DMS 273 (cell line): Measurements from ENCODE around the gene SLC1A2.

Experiments
- DNase-seq: peaks from one replicate; lab custom pipeline; 2025; ENCODE audit not compliant: unreplicated experiment; lab: John Stamatoyannopoulos, UW

SLC1A2 gene

GRCh38 chr11:35419184-35419829, at the start of gene SLC1A2:
Gene SLC1A2, minus strand, starts transcription at chr11:35419558. Its CDS starts 592 bp downstream, at chr11:35418966.
- DNase-seq = peak; percentile 76

- no peak for DNase-seq
These were observed 46.7 kb upstream of the SLC1A2 start for GRCh38 chr11:35466058-35466457.

GRCh38 chr11:35464308-35464707, 45.0 kb upstream of the SLC1A2 start:
- peak; percentile 24 for DNase-seq

- no peak for DNase-seq
These were observed 44.0 kb upstream of the SLC1A2 start for GRCh38 chr11:35463331-35463751.

- no peak for DNase-seq
These were observed 42.7 kb upstream of the SLC1A2 start for GRCh38 chr11:35461917-35462538.

GRCh38 chr11:35459489-35459888, 40.1 kb upstream of the SLC1A2 start:
- no peak for DNase-seq

GRCh38 chr11:35458846-35459245, 39.5 kb upstream of the SLC1A2 start:
- DNase-seq = no peak

- no peak for DNase-seq
These were observed 35.0 kb upstream of the SLC1A2 start for GRCh38 chr11:35454362-35454761.

- no peak for DNase-seq
These were observed 17.4 kb upstream of the SLC1A2 start for GRCh38 chr11:35436581-35437250.

- no peak for DNase-seq
These were observed 14.2 kb upstream of the SLC1A2 start for GRCh38 chr11:35433588-35433987.

- DNase-seq = no peak
These were observed 13.1 kb upstream of the SLC1A2 start for GRCh38 chr11:35432464-35432863.

- no peak for DNase-seq
These were observed 7.7 kb upstream of the SLC1A2 start for GRCh38 chr11:35427071-35427470.

GRCh38 chr11:35426351-35426750, 7.0 kb upstream of the SLC1A2 start:
- no peak for DNase-seq

- DNase-seq = no peak
These were observed 6.3 kb upstream of the SLC1A2 start for GRCh38 chr11:35425603-35426212.

GRCh38 chr11:35424157-35424940, 5.0 kb upstream of the SLC1A2 start:
- no peak for DNase-seq

GRCh38 chr11:35420371-35420770, 1.0 kb upstream of the SLC1A2 start:
- peak; percentile 34 for DNase-seq

GRCh38 chr11:35419830-35420333, 524 bp upstream of the SLC1A2 start:
- DNase-seq = peak; percentile 75

GRCh38 chr11:35418282-35419183, 825 bp downstream of the SLC1A2 start:
- DNase-seq = peak; percentile 67

GRCh38 chr11:35415487-35415886, 3.9 kb downstream of the SLC1A2 start:
- no peak for DNase-seq

- DNase-seq = no peak
These were observed 4.6 kb downstream of the SLC1A2 start for GRCh38 chr11:35414776-35415175.
